ENCODE results near the gene SGMS1. TPM values are rescaled to one million over a fixed set of nuclear protein-coding genes. Genes with fewer than 3 reads are reported as not detected.

The SGMS1 gene
- total and polyA plus RNA-seq, 2 donors = 14.7 to 25.5 TPM

- no peaks in the 10 kb centered on the region for H3K36me3 ChIP-seq (ENCODE audit: control insufficient read depth in 2 of 2, insufficient read depth in 2 of 2, low read length in 1 of 2)
- peak in 1 of 9 donors; percentile 33 for DNase-seq (ENCODE audit: low read depth in 6 of 9, low spot score in 9 of 9)
- no peak overlapping the region for H3K4me3 ChIP-seq (ENCODE audit: low read length in 2 of 2)
- WGBS = 80% methylated on average over 1 of the region's 1 CpG
- H3K27me3 ChIP-seq (ENCODE audit: control insufficient read depth in 2 of 2, insufficient read depth in 1 of 2, low read length in 1 of 2) = no peaks in the 10 kb centered on the region
- peak overlapping the region in 1 of 2 donors; percentile 39 for H3K27ac ChIP-seq (ENCODE audit: low read depth in 1 of 2, low read length in 1 of 2)
- peaks cover 4 to 21% of the 10 kb centered on the region in 2 donors for H3K4me1 ChIP-seq (ENCODE audit: control insufficient read depth in 2 of 2, insufficient read depth in 2 of 2, low read length in 2 of 2)
- no peaks in the 10 kb centered on the region for H3K9me3 ChIP-seq (ENCODE audit: control insufficient read depth in 2 of 2, insufficient read depth in 1 of 2, low read length in 1 of 2)
Measured at GRCh38 chr10:50605269-50605950, 18.3 kb downstream of the SGMS1 start.

- H3K36me3 ChIP-seq (ENCODE audit: control insufficient read depth in 2 of 2, insufficient read depth in 2 of 2, low read length in 1 of 2) = no peaks in the 10 kb centered on the region
- H3K9me3 ChIP-seq (ENCODE audit: control insufficient read depth in 2 of 2, insufficient read depth in 1 of 2, low read length in 1 of 2) = no peaks in the 10 kb centered on the region
- no peaks in the 10 kb centered on the region for H3K27me3 ChIP-seq (ENCODE audit: control insufficient read depth in 2 of 2, insufficient read depth in 1 of 2, low read length in 1 of 2)
- peak overlapping the region; percentile 39 to 55 for H3K27ac ChIP-seq (ENCODE audit: low read depth in 1 of 2, low read length in 1 of 2)
- WGBS = 35% methylated on average over 3 of the region's 3 CpGs
- H3K4me3 ChIP-seq (ENCODE audit: low read length in 2 of 2) = no peak overlapping the region
- DNase-seq (ENCODE audit: low read depth in 6 of 9, low spot score in 9 of 9) = no peak
- peaks cover 4 to 19% of the 10 kb centered on the region in 2 donors for H3K4me1 ChIP-seq (ENCODE audit: control insufficient read depth in 2 of 2, insufficient read depth in 2 of 2, low read length in 2 of 2)
Measured at GRCh38 chr10:50604809-50605208, 18.9 kb downstream of the SGMS1 start.

- WGBS = 22% methylated on average over 8 of the region's 8 CpGs
- H3K27ac ChIP-seq (ENCODE audit: low read depth in 1 of 2, low read length in 1 of 2) = peak overlapping the region; percentile 25 to 39
- H3K4me1 ChIP-seq (ENCODE audit: control insufficient read depth in 2 of 2, insufficient read depth in 2 of 2, low read length in 2 of 2) = peaks cover 4 to 19% of the 10 kb centered on the region in 2 donors
- no peaks in the 10 kb centered on the region for H3K9me3 ChIP-seq (ENCODE audit: control insufficient read depth in 2 of 2, insufficient read depth in 1 of 2, low read length in 1 of 2)
- H3K36me3 ChIP-seq (ENCODE audit: control insufficient read depth in 2 of 2, insufficient read depth in 2 of 2, low read length in 1 of 2) = no peaks in the 10 kb centered on the region
- DNase-seq (ENCODE audit: low read depth in 6 of 9, low spot score in 9 of 9) = peak in 2 of 9 donors; percentile 24 to 42
- no peak overlapping the region for H3K4me3 ChIP-seq (ENCODE audit: low read length in 2 of 2)
- no peaks in the 10 kb centered on the region for H3K27me3 ChIP-seq (ENCODE audit: control insufficient read depth in 2 of 2, insufficient read depth in 1 of 2, low read length in 1 of 2)
Measured at GRCh38 chr10:50604049-50604640, 19.6 kb downstream of the SGMS1 start.

GRCh38 chr10:50603151-50603850, 20.5 kb downstream of the SGMS1 start:
- H3K36me3 ChIP-seq (ENCODE audit: control insufficient read depth in 2 of 2, insufficient read depth in 2 of 2, low read length in 1 of 2) = no peaks in the 10 kb centered on the region
- no peak for DNase-seq (ENCODE audit: low read depth in 6 of 9, low spot score in 9 of 9)
- WGBS = 92% methylated on average over 6 of the region's 6 CpGs
- H3K4me3 ChIP-seq (ENCODE audit: low read length in 2 of 2) = no peak overlapping the region
- H3K4me1 ChIP-seq (ENCODE audit: control insufficient read depth in 2 of 2, insufficient read depth in 2 of 2, low read length in 2 of 2) = peaks cover 4 to 19% of the 10 kb centered on the region in 2 donors
- no peak overlapping the region for H3K27ac ChIP-seq (ENCODE audit: low read depth in 1 of 2, low read length in 1 of 2)
- no peaks in the 10 kb centered on the region for H3K9me3 ChIP-seq (ENCODE audit: control insufficient read depth in 2 of 2, insufficient read depth in 1 of 2, low read length in 1 of 2)
- no peaks in the 10 kb centered on the region for H3K27me3 ChIP-seq (ENCODE audit: control insufficient read depth in 2 of 2, insufficient read depth in 1 of 2, low read length in 1 of 2)

GRCh38 chr10:50601974-50602373, 21.8 kb downstream of the SGMS1 start:
- H3K4me1 ChIP-seq (ENCODE audit: control insufficient read depth in 2 of 2, insufficient read depth in 2 of 2, low read length in 2 of 2) = peaks cover 4 to 19% of the 10 kb centered on the region in 2 donors
- DNase-seq (ENCODE audit: low read depth in 6 of 9, low spot score in 9 of 9) = no peak

GRCh38 chr10:50600831-50601477, 22.8 kb downstream of the SGMS1 start:
- H3K27ac ChIP-seq (ENCODE audit: low read depth in 1 of 2, low read length in 1 of 2) = no peak overlapping the region
- H3K27me3 ChIP-seq (ENCODE audit: control insufficient read depth in 2 of 2, insufficient read depth in 1 of 2, low read length in 1 of 2) = no peaks in the 10 kb centered on the region
- H3K4me3 ChIP-seq (ENCODE audit: low read length in 2 of 2) = no peak overlapping the region
- DNase-seq (ENCODE audit: low read depth in 6 of 9, low spot score in 9 of 9) = no peak
- WGBS = 66% methylated on average over 2 of the region's 2 CpGs
- no peaks in the 10 kb centered on the region for H3K36me3 ChIP-seq (ENCODE audit: control insufficient read depth in 2 of 2, insufficient read depth in 2 of 2, low read length in 1 of 2)
- no peaks in the 10 kb centered on the region for H3K9me3 ChIP-seq (ENCODE audit: control insufficient read depth in 2 of 2, insufficient read depth in 1 of 2, low read length in 1 of 2)
- H3K4me1 ChIP-seq (ENCODE audit: control insufficient read depth in 2 of 2, insufficient read depth in 2 of 2, low read length in 2 of 2) = peaks cover 6 to 19% of the 10 kb centered on the region in 2 donors

More at GRCh38 chr10:50601974-50602373, 21.8 kb downstream of the SGMS1 start:
- 100% methylated on average over 1 of the region's 1 CpG for WGBS
- Histone ChIP-seq H3K9me3 (ENCODE audit: control insufficient read depth in 2 of 2, insufficient read depth in 1 of 2, low read length in 1 of 2) (no peaks in the 10 kb centered on the region), H3K27me3 (ENCODE audit: control insufficient read depth in 2 of 2, insufficient read depth in 1 of 2, low read length in 1 of 2) (no peaks in the 10 kb centered on the region), H3K4me3 (ENCODE audit: low read length in 2 of 2) (no peak overlapping the region), H3K36me3 (ENCODE audit: control insufficient read depth in 2 of 2, insufficient read depth in 2 of 2, low read length in 1 of 2) (no peaks in the 10 kb centered on the region), H3K27ac (ENCODE audit: low read depth in 1 of 2, low read length in 1 of 2) (no peak overlapping the region)

- Histone ChIP-seq H3K4me3 (ENCODE audit: low read length in 2 of 2) (no peak overlapping the region), H3K36me3 (ENCODE audit: control insufficient read depth in 2 of 2, insufficient read depth in 2 of 2, low read length in 1 of 2) (no peaks in the 10 kb centered on the region), H3K9me3 (ENCODE audit: control insufficient read depth in 2 of 2, insufficient read depth in 1 of 2, low read length in 1 of 2) (no peaks in the 10 kb centered on the region), H3K27ac (ENCODE audit: low read depth in 1 of 2, low read length in 1 of 2) (no peak overlapping the region), H3K27me3 (ENCODE audit: control insufficient read depth in 2 of 2, insufficient read depth in 1 of 2, low read length in 1 of 2) (no peaks in the 10 kb centered on the region), H3K4me1 (ENCODE audit: control insufficient read depth in 2 of 2, insufficient read depth in 2 of 2, low read length in 2 of 2) (peaks cover 6 to 17% of the 10 kb centered on the region in 2 donors)
- 92% methylated on average over 1 of the region's 1 CpG for WGBS
- DNase-seq (ENCODE audit: low read depth in 6 of 9, low spot score in 9 of 9) = no peak
Measured at GRCh38 chr10:50600286-50600685, 23.5 kb downstream of the SGMS1 start.

GRCh38 chr10:50596897-50597296, 26.9 kb downstream of the SGMS1 start:
- no peaks in the 10 kb centered on the region for H3K27me3 ChIP-seq (ENCODE audit: control insufficient read depth in 2 of 2, insufficient read depth in 1 of 2, low read length in 1 of 2)
- no peak overlapping the region for H3K27ac ChIP-seq (ENCODE audit: low read depth in 1 of 2, low read length in 1 of 2)
- 99% methylated on average over 3 of the region's 3 CpGs for WGBS
- H3K36me3 ChIP-seq (ENCODE audit: control insufficient read depth in 2 of 2, insufficient read depth in 2 of 2, low read length in 1 of 2) = no peaks in the 10 kb centered on the region
- no peaks in the 10 kb centered on the region for H3K9me3 ChIP-seq (ENCODE audit: control insufficient read depth in 2 of 2, insufficient read depth in 1 of 2, low read length in 1 of 2)
- no peak for DNase-seq (ENCODE audit: low read depth in 6 of 9, low spot score in 9 of 9)
- H3K4me3 ChIP-seq (ENCODE audit: low read length in 2 of 2) = no peak overlapping the region
- peaks cover 2 to 7% of the 10 kb centered on the region in 2 donors for H3K4me1 ChIP-seq (ENCODE audit: control insufficient read depth in 2 of 2, insufficient read depth in 2 of 2, low read length in 2 of 2)

- Histone ChIP-seq H3K4me3 (ENCODE audit: low read length in 2 of 2) (no peak overlapping the region), H3K36me3 (ENCODE audit: control insufficient read depth in 2 of 2, insufficient read depth in 2 of 2, low read length in 1 of 2) (no peaks in the 10 kb centered on the region), H3K9me3 (ENCODE audit: control insufficient read depth in 2 of 2, insufficient read depth in 1 of 2, low read length in 1 of 2) (no peaks in the 10 kb centered on the region), H3K4me1 (ENCODE audit: control insufficient read depth in 2 of 2, insufficient read depth in 2 of 2, low read length in 2 of 2) (peaks cover 2 to 7% of the 10 kb centered on the region in 2 donors), H3K27ac (ENCODE audit: low read depth in 1 of 2, low read length in 1 of 2) (no peak overlapping the region), H3K27me3 (ENCODE audit: control insufficient read depth in 2 of 2, insufficient read depth in 1 of 2, low read length in 1 of 2) (no peaks in the 10 kb centered on the region)
- 97% methylated on average over 2 of the region's 2 CpGs for WGBS
- DNase-seq (ENCODE audit: low read depth in 6 of 9, low spot score in 9 of 9) = no peak
Measured at GRCh38 chr10:50596456-50596855, 27.3 kb downstream of the SGMS1 start.
